Suprapubic skin (tissue), 3 donors: ENCODE measurements around the gene TFDP1.

Experiments used
- POLR2AphosphoS5 ChIP-seq, 3 donors: sonication (generic); formaldehyde crosslinking; IDR thresholded peaks; one replicate each; pipeline ENCODE4 v1.6.1; 2017; ENCODE audit warnings: antibody characterized with exemption in 3 of 3
- TF ChIP-seq, protein P1 (sequence below), 2 donors: fragments of 200-600 bp in 1 of 2; fragments of 450-650 bp in 1 of 2; sonication (generic) in 1 of 2; IDR thresholded peaks; one replicate each; pipeline ENCODE4 v1.5.1; 2016 to 2019; ENCODE audit warnings: antibody characterized with exemption in 2 of 2, mild to moderate bottlenecking in 1 of 2, moderate library complexity in 1 of 2

DNA sequence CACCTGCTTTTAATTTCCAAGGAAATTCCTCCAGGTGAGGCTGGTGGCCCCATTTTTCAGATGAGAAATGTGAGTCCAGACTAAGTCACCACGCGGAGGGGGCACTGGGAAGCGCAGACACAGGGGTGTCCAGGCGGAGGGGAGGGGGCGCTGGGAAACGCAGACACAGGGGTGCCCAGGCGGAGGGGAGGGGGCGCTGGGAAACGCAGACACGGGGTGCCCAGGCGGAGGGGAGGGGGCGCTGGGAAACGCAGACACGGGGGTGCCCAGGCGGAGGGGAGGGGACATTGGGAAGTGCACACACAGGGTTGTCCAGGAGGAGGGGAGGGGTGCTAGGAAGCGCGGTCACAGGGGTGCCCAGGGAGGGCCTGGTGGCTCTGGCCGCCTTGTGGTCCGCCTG is 86.0 kb downstream of the TFDP1 start:
- TF ChIP-seq, protein P1, sequence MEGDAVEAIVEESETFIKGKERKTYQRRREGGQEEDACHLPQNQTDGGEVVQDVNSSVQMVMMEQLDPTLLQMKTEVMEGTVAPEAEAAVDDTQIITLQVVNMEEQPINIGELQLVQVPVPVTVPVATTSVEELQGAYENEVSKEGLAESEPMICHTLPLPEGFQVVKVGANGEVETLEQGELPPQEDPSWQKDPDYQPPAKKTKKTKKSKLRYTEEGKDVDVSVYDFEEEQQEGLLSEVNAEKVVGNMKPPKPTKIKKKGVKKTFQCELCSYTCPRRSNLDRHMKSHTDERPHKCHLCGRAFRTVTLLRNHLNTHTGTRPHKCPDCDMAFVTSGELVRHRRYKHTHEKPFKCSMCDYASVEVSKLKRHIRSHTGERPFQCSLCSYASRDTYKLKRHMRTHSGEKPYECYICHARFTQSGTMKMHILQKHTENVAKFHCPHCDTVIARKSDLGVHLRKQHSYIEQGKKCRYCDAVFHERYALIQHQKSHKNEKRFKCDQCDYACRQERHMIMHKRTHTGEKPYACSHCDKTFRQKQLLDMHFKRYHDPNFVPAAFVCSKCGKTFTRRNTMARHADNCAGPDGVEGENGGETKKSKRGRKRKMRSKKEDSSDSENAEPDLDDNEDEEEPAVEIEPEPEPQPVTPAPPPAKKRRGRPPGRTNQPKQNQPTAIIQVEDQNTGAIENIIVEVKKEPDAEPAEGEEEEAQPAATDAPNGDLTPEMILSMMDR (IDR thresholded peaks at IDR 0.05): no peak
- TF ChIP-seq POLR2AphosphoS5 (IDR thresholded peaks at IDR 0.05): no peak
